ENCODE measurements around the gene DEPDC1B.

- TF ChIP-seq, protein P1, sequence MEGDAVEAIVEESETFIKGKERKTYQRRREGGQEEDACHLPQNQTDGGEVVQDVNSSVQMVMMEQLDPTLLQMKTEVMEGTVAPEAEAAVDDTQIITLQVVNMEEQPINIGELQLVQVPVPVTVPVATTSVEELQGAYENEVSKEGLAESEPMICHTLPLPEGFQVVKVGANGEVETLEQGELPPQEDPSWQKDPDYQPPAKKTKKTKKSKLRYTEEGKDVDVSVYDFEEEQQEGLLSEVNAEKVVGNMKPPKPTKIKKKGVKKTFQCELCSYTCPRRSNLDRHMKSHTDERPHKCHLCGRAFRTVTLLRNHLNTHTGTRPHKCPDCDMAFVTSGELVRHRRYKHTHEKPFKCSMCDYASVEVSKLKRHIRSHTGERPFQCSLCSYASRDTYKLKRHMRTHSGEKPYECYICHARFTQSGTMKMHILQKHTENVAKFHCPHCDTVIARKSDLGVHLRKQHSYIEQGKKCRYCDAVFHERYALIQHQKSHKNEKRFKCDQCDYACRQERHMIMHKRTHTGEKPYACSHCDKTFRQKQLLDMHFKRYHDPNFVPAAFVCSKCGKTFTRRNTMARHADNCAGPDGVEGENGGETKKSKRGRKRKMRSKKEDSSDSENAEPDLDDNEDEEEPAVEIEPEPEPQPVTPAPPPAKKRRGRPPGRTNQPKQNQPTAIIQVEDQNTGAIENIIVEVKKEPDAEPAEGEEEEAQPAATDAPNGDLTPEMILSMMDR (IDR thresholded peaks at IDR 0.05), result no peak
- no peak for TF ChIP-seq POLR2A (IDR thresholded peaks at IDR 0.05)
Observed at GRCh38 chr5:60651872-60652620, 47.9 kb downstream of the DEPDC1B start.
